ENCODE results near the gene GREB1. TPM values are rescaled to one million over a fixed set of nuclear protein-coding genes. Genes with fewer than 3 reads are reported as not detected.

The GREB1 gene
- polyA plus RNA-seq (2013), result 3.2 and 4.1 TPM in 2 replicates

- Histone ChIP-seq H3K4ac (ENCODE audit: low read depth, low read length) (no peak within 1 kb of the TSS), H3K18ac (ENCODE audit: low read length) (no peak within 1 kb of the TSS), H2BK120ac (ENCODE audit: insufficient read depth, low read length, poor library complexity) (no peak within 1 kb of the TSS), H2BK5ac (ENCODE audit: low read depth, low read length, poor library complexity) (no peak within 1 kb of the TSS), H3K9ac (ENCODE audit: low read length) (no peak within 1 kb of the TSS), H3K4me2 (ENCODE audit: low read length) (no peak within 1 kb of the TSS), H3K79me1 (ENCODE audit: low read length) (no peaks in the 10 kb centered on the region), H3K36me3 (ENCODE audit: control insufficient read depth in 1 of 2, insufficient read depth in 2 of 2, low read length in 2 of 2) (no peaks in the 10 kb centered on the region), H4K91ac (ENCODE audit: low read depth, low read length) (no peak within 1 kb of the TSS), H3K79me2 (ENCODE audit: control insufficient read depth, insufficient read depth, low read length, poor library complexity) (no peaks in the 10 kb centered on the region), H3K27ac (ENCODE audit: low read depth, low read length) (no peak within 1 kb of the TSS), H2AFZ (ENCODE audit: insufficient read depth, low read length, poor library complexity) (no peak within 1 kb of the TSS), H3K4me3 (ENCODE audit: low read depth, low read length) (no peak within 1 kb of the TSS), H2BK12ac (ENCODE audit: low read length) (no peak within 1 kb of the TSS), H3K23ac (ENCODE audit: low read length) (no peak within 1 kb of the TSS), H4K8ac (ENCODE audit: low read depth, low read length) (no peak within 1 kb of the TSS), H3K14ac (ENCODE audit: low read length) (no peak within 1 kb of the TSS), H3K9me3 (ENCODE audit: insufficient read depth, low read depth, low read length) (peaks cover 3% of the 10 kb centered on the region), H3K4me1 (ENCODE audit: control insufficient read depth in 1 of 2, insufficient read depth in 2 of 2, low read length in 2 of 2) (peaks cover 8 to 14% of the 10 kb centered on the region in 2 experiments), H3K27me3 (ENCODE audit: insufficient read depth, low read length) (no peaks in the 10 kb centered on the region), H2AK5ac (ENCODE audit: low read length) (no peak within 1 kb of the TSS), H4K12ac (ENCODE audit: low read depth, low read length) (no peak within 1 kb of the TSS)
- WGBS (ENCODE audit: extremely low coverage, insufficient coverage, insufficient read length), result no CpG with 5 or more reads among the region's 9 CpGs
- peak in 1 of 2 donors; percentile 5 for DNase-seq
These were observed at the start of gene GREB1 for GRCh38 chr2:11533278-11534070. TSS of gene GREB1 (plus strand) at chr2:11534045. CDS start at chr2:11556615, 22,570 bp downstream.

- Histone ChIP-seq H3K79me1 (ENCODE audit: low read length) (no peaks in the 10 kb centered on the region), H3K4ac (ENCODE audit: low read depth, low read length) (no peak overlapping the region), H3K4me2 (ENCODE audit: low read length) (no peak overlapping the region), H2BK120ac (ENCODE audit: insufficient read depth, low read length, poor library complexity) (no peak overlapping the region), H3K27me3 (ENCODE audit: insufficient read depth, low read length) (no peaks in the 10 kb centered on the region), H3K9ac (ENCODE audit: low read length) (no peak overlapping the region), H3K79me2 (ENCODE audit: control insufficient read depth, insufficient read depth, low read length, poor library complexity) (peaks cover 2% of the 10 kb centered on the region), H4K91ac (ENCODE audit: low read depth, low read length) (no peak overlapping the region), H3K4me3 (ENCODE audit: low read depth, low read length) (no peak overlapping the region), H4K8ac (ENCODE audit: low read depth, low read length) (no peak overlapping the region), H3K14ac (ENCODE audit: low read length) (no peak overlapping the region), H4K12ac (ENCODE audit: low read depth, low read length) (no peak overlapping the region), H2AFZ (ENCODE audit: insufficient read depth, low read length, poor library complexity) (no peak overlapping the region), H2BK12ac (ENCODE audit: low read length) (no peak overlapping the region), H3K23ac (ENCODE audit: low read length) (no peak overlapping the region), H2AK5ac (ENCODE audit: low read length) (no peak overlapping the region), H3K27ac (ENCODE audit: low read depth, low read length) (no peak overlapping the region), H3K4me1 (ENCODE audit: control insufficient read depth in 1 of 2, insufficient read depth in 2 of 2, low read length in 2 of 2) (peaks cover 2 to 9% of the 10 kb centered on the region in 2 experiments), H3K9me3 (ENCODE audit: insufficient read depth, low read depth, low read length) (peaks cover 1% of the 10 kb centered on the region), H3K18ac (ENCODE audit: low read length) (no peak overlapping the region), H2BK5ac (ENCODE audit: low read depth, low read length, poor library complexity) (no peak overlapping the region), H3K36me3 (ENCODE audit: control insufficient read depth in 1 of 2, insufficient read depth in 2 of 2, low read length in 2 of 2) (no peaks in the 10 kb centered on the region)
- WGBS (ENCODE audit: extremely low coverage, insufficient coverage, insufficient read length), result no CpG with 5 or more reads among the region's 3 CpGs
- DNase-seq, result no peak
These were observed 45.0 kb upstream of the GREB1 start for GRCh38 chr2:11488809-11489208.

GRCh38 chr2:11490194-11490593, 43.7 kb upstream of the GREB1 start:
- Histone ChIP-seq H2AK5ac (ENCODE audit: low read length) (no peak overlapping the region), H3K4me2 (ENCODE audit: low read length) (no peak overlapping the region), H3K9ac (ENCODE audit: low read length) (no peak overlapping the region), H3K79me1 (ENCODE audit: low read length) (no peaks in the 10 kb centered on the region), H2BK12ac (ENCODE audit: low read length) (no peak overlapping the region), H4K8ac (ENCODE audit: low read depth, low read length) (no peak overlapping the region), H3K27me3 (ENCODE audit: insufficient read depth, low read length) (no peaks in the 10 kb centered on the region), H3K79me2 (ENCODE audit: control insufficient read depth, insufficient read depth, low read length, poor library complexity) (peaks cover 2% of the 10 kb centered on the region), H2BK120ac (ENCODE audit: insufficient read depth, low read length, poor library complexity) (no peak overlapping the region), H4K12ac (ENCODE audit: low read depth, low read length) (no peak overlapping the region), H3K14ac (ENCODE audit: low read length) (no peak overlapping the region), H3K4me1 (ENCODE audit: control insufficient read depth in 1 of 2, insufficient read depth in 2 of 2, low read length in 2 of 2) (peaks cover 2 to 7% of the 10 kb centered on the region in 2 experiments), H3K18ac (ENCODE audit: low read length) (no peak overlapping the region), H3K36me3 (ENCODE audit: control insufficient read depth in 1 of 2, insufficient read depth in 2 of 2, low read length in 2 of 2) (no peaks in the 10 kb centered on the region), H2BK5ac (ENCODE audit: low read depth, low read length, poor library complexity) (no peak overlapping the region), H2AFZ (ENCODE audit: insufficient read depth, low read length, poor library complexity) (no peak overlapping the region), H3K23ac (ENCODE audit: low read length) (no peak overlapping the region), H4K91ac (ENCODE audit: low read depth, low read length) (no peak overlapping the region), H3K27ac (ENCODE audit: low read depth, low read length) (no peak overlapping the region), H3K9me3 (ENCODE audit: insufficient read depth, low read depth, low read length) (peaks cover 1% of the 10 kb centered on the region), H3K4me3 (ENCODE audit: low read depth, low read length) (no peak overlapping the region), H3K4ac (ENCODE audit: low read depth, low read length) (no peak overlapping the region)
- no peak for DNase-seq
- WGBS (ENCODE audit: extremely low coverage, insufficient coverage, insufficient read length), result no CpG with 5 or more reads among the region's 5 CpGs

GRCh38 chr2:11491348-11491933, 42.4 kb upstream of the GREB1 start:
- DNase-seq, result no peak
- Histone ChIP-seq H3K79me1 (ENCODE audit: low read length) (no peaks in the 10 kb centered on the region), H2BK12ac (ENCODE audit: low read length) (no peak overlapping the region), H3K27ac (ENCODE audit: low read depth, low read length) (no peak overlapping the region), H4K12ac (ENCODE audit: low read depth, low read length) (no peak overlapping the region), H2AK5ac (ENCODE audit: low read length) (no peak overlapping the region), H3K14ac (ENCODE audit: low read length) (no peak overlapping the region), H3K9ac (ENCODE audit: low read length) (no peak overlapping the region), H3K4me2 (ENCODE audit: low read length) (no peak overlapping the region), H2BK5ac (ENCODE audit: low read depth, low read length, poor library complexity) (no peak overlapping the region), H3K4me1 (ENCODE audit: control insufficient read depth in 1 of 2, insufficient read depth in 2 of 2, low read length in 2 of 2) (peaks cover 2 to 7% of the 10 kb centered on the region in 2 experiments), H4K91ac (ENCODE audit: low read depth, low read length) (no peak overlapping the region), H2AFZ (ENCODE audit: insufficient read depth, low read length, poor library complexity) (no peak overlapping the region), H3K9me3 (ENCODE audit: insufficient read depth, low read depth, low read length) (peaks cover 1% of the 10 kb centered on the region), H2BK120ac (ENCODE audit: insufficient read depth, low read length, poor library complexity) (no peak overlapping the region), H3K4me3 (ENCODE audit: low read depth, low read length) (no peak overlapping the region), H3K27me3 (ENCODE audit: insufficient read depth, low read length) (no peaks in the 10 kb centered on the region), H4K8ac (ENCODE audit: low read depth, low read length) (no peak overlapping the region), H3K18ac (ENCODE audit: low read length) (no peak overlapping the region), H3K23ac (ENCODE audit: low read length) (no peak overlapping the region), H3K4ac (ENCODE audit: low read depth, low read length) (no peak overlapping the region), H3K79me2 (ENCODE audit: control insufficient read depth, insufficient read depth, low read length, poor library complexity) (peaks cover 2% of the 10 kb centered on the region), H3K36me3 (ENCODE audit: control insufficient read depth in 1 of 2, insufficient read depth in 2 of 2, low read length in 2 of 2) (no peaks in the 10 kb centered on the region)
- WGBS (ENCODE audit: extremely low coverage, insufficient coverage, insufficient read length), result no CpG with 5 or more reads among the region's 3 CpGs

All from trophoblast cell (in vitro differentiated cells and primary cell).